Nephron (organoid): ENCODE results near the gene KCNK10.

ENCODE experiments used
- H3K27ac Mint-ChIP-seq, 3 experiments: 2 replicates each; pipeline ENCODE4 v1.8.0; 2020; ENCODE audit warnings: mixed read lengths in 3 of 3, mild to moderate bottlenecking in 2 of 3, moderate library complexity in 1 of 3
- H3K27me3 Mint-ChIP-seq: 2 replicates; pipeline ENCODE4 v1.8.0; 2021; ENCODE audit warnings: low read depth, mild to moderate bottlenecking, moderate library complexity, mixed read lengths
- H3K36me3 Mint-ChIP-seq: 2 replicates; pipeline ENCODE4 v1.8.0; 2020; ENCODE audit warnings: low read depth, mixed read lengths
- H3K4me1 Mint-ChIP-seq: 2 replicates; pipeline ENCODE4 v1.8.0; 2020; ENCODE audit warnings: mixed read lengths
- H3K4me3 Mint-ChIP-seq, 3 experiments: 2 replicates each; pipeline ENCODE4 v1.8.0; 2020; ENCODE audit warnings: mild to moderate bottlenecking in 3 of 3, mixed read lengths in 3 of 3, moderate library complexity in 2 of 3
- H3K9me3 Mint-ChIP-seq: 2 replicates; pipeline ENCODE4 v1.8.0; 2020; ENCODE audit warnings: mixed read lengths
- CTCF ChIP-seq, 3 experiments: fragments of 200-600 bp; sonication (generic); IDR thresholded peaks; one replicate each; pipeline ENCODE4 v1.5.0; 2021; ENCODE audit warnings: antibody characterized with exemption in 3 of 3; ENCODE audit not compliant: unreplicated experiment in 3 of 3

The KCNK10 gene

GRCh38 chr14:88354358-88354757, 31.3 kb upstream of the KCNK10 start:
- H3K36me3 Mint-ChIP-seq, result no peaks in the 10 kb centered on the region
- H3K4me1 Mint-ChIP-seq, result peaks cover 12% of the 10 kb centered on the region
- H3K27me3 Mint-ChIP-seq, result peaks cover 8% of the 10 kb centered on the region
- no peak overlapping the region for H3K27ac Mint-ChIP-seq
- no peaks in the 10 kb centered on the region for H3K9me3 Mint-ChIP-seq
- no peak overlapping the region for H3K4me3 Mint-ChIP-seq
- TF ChIP-seq CTCF (IDR thresholded peaks at IDR 0.05; ENCODE audit: unreplicated experiment in 3 of 3), result no peak

GRCh38 chr14:88352698-88353097, 29.6 kb upstream of the KCNK10 start:
- Mint-ChIP-seq H3K27me3 (no peaks in the 10 kb centered on the region), H3K4me3 (no peak overlapping the region), H3K9me3 (no peaks in the 10 kb centered on the region), H3K36me3 (no peaks in the 10 kb centered on the region), H3K27ac (peak overlapping the region in 2 of 3 experiments; percentile 24 to 27), H3K4me1 (peaks cover 12% of the 10 kb centered on the region)
- no peak for TF ChIP-seq CTCF (IDR thresholded peaks at IDR 0.05; ENCODE audit: unreplicated experiment in 3 of 3)

- H3K4me3 Mint-ChIP-seq, result no peak overlapping the region
- peaks cover 12% of the 10 kb centered on the region for H3K4me1 Mint-ChIP-seq
- no peaks in the 10 kb centered on the region for H3K9me3 Mint-ChIP-seq
- TF ChIP-seq CTCF (IDR thresholded peaks at IDR 0.05; ENCODE audit: unreplicated experiment in 3 of 3), result no peak
- no peaks in the 10 kb centered on the region for H3K27me3 Mint-ChIP-seq
- no peaks in the 10 kb centered on the region for H3K36me3 Mint-ChIP-seq
- H3K27ac Mint-ChIP-seq, result peak overlapping the region in 1 of 3 experiments; percentile 24
Measured at GRCh38 chr14:88351966-88352691, 29.1 kb upstream of the KCNK10 start.

- no peak for TF ChIP-seq CTCF (IDR thresholded peaks at IDR 0.05; ENCODE audit: unreplicated experiment in 3 of 3)
- no peak overlapping the region for H3K4me3 Mint-ChIP-seq
- H3K4me1 Mint-ChIP-seq, result peaks cover 12% of the 10 kb centered on the region
- no peaks in the 10 kb centered on the region for H3K27me3 Mint-ChIP-seq
- H3K27ac Mint-ChIP-seq, result no peak overlapping the region
- H3K36me3 Mint-ChIP-seq, result no peaks in the 10 kb centered on the region
- H3K9me3 Mint-ChIP-seq, result no peaks in the 10 kb centered on the region
Measured at GRCh38 chr14:88348546-88348945, 25.5 kb upstream of the KCNK10 start.

GRCh38 chr14:88346048-88346639, 23.1 kb upstream of the KCNK10 start:
- TF ChIP-seq CTCF (IDR thresholded peaks at IDR 0.05; ENCODE audit: unreplicated experiment in 3 of 3), result no peak
- Mint-ChIP-seq H3K27me3 (no peaks in the 10 kb centered on the region), H3K36me3 (no peaks in the 10 kb centered on the region), H3K4me3 (no peak overlapping the region), H3K9me3 (no peaks in the 10 kb centered on the region), H3K4me1 (no peaks in the 10 kb centered on the region), H3K27ac (no peak overlapping the region)

- Mint-ChIP-seq H3K4me3 (no peak overlapping the region), H3K4me1 (no peaks in the 10 kb centered on the region)
Measured at GRCh38 chr14:88342980-88343379, 19.9 kb upstream of the KCNK10 start.

More at GRCh38 chr14:88342980-88343379, 19.9 kb upstream of the KCNK10 start:
- Mint-ChIP-seq H3K36me3 (no peaks in the 10 kb centered on the region), H3K27me3 (peaks cover 2% of the 10 kb centered on the region), H3K27ac (no peak overlapping the region), H3K9me3 (no peaks in the 10 kb centered on the region)
- no peak for TF ChIP-seq CTCF (IDR thresholded peaks at IDR 0.05; ENCODE audit: unreplicated experiment in 3 of 3)
